SK-N-SH treated with all-trans-retinoic acid at 6 μM for 48 hours (cell line): ENCODE measurements around the gene GAA.

Source experiments
- ZFP30 ChIP-seq: fragments of 450-650 bp; formaldehyde crosslinking; IDR thresholded peaks from 2 replicates; pipeline ENCODE4 v1.5.0; 2022; ENCODE audit warnings: mild to moderate bottlenecking, moderate library complexity
- TF ChIP-seq, protein P1 (sequence below): fragments of 250-450 bp; sonication (Bioruptor Pico); IDR thresholded peaks from 2 replicates; pipeline ENCODE4 v1.5.0; 2020; ENCODE audit warnings: mild to moderate bottlenecking, moderate library complexity
- TF ChIP-seq, protein P2 (sequence below): fragments of 250-450 bp; sonication (Bioruptor Pico); IDR thresholded peaks from 2 replicates; pipeline ENCODE4 v1.5.1; 2020; ENCODE audit warnings: low read depth, mild to moderate bottlenecking, moderate library complexity
- TF ChIP-seq, protein P3 (sequence below): fragments of 250-450 bp; sonication (Bioruptor Pico); IDR thresholded peaks from 2 replicates; pipeline ENCODE4 v1.5.1; 2021; ENCODE audit warnings: mild to moderate bottlenecking, moderate library complexity

DNA sequence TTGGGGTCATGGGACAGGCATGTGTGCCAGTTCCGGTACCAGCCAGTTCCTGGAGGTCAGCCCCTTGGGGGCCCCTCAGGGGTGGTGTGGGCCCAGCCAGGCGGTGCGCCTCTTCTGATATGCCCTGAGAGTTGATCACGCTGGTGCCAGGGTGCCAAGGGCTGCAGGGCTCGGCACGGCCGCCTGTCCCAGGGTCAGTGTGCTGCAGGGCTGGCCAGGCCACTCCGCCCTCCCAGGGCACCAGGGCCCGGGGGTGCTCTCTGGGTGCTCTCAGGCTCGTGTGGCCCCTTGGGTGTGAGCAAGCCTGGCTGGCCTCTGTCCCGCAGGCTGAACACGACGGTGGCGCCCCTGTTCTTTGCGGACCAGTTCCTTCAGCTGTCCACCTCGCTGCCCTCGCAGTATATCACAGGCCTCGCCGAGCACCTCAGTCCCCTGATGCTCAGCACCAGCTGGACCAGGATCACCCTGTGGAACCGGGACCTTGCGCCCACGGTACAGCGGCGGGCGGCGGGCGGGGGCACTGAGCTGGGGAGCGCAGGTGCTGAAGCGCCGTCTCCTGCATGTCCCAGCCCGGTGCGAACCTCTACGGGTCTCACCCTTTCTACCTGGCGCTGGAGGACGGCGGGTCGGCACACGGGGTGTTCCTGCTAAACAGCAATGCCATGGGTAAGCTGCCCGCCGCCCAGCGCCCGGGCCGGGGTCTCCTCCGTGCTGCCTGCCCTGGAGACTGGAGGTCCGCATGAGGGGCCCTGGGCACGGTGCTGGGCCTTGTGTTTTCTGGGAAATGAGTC lies 6.0 kb downstream of the GAA start:
- TF ChIP-seq, protein P1, sequence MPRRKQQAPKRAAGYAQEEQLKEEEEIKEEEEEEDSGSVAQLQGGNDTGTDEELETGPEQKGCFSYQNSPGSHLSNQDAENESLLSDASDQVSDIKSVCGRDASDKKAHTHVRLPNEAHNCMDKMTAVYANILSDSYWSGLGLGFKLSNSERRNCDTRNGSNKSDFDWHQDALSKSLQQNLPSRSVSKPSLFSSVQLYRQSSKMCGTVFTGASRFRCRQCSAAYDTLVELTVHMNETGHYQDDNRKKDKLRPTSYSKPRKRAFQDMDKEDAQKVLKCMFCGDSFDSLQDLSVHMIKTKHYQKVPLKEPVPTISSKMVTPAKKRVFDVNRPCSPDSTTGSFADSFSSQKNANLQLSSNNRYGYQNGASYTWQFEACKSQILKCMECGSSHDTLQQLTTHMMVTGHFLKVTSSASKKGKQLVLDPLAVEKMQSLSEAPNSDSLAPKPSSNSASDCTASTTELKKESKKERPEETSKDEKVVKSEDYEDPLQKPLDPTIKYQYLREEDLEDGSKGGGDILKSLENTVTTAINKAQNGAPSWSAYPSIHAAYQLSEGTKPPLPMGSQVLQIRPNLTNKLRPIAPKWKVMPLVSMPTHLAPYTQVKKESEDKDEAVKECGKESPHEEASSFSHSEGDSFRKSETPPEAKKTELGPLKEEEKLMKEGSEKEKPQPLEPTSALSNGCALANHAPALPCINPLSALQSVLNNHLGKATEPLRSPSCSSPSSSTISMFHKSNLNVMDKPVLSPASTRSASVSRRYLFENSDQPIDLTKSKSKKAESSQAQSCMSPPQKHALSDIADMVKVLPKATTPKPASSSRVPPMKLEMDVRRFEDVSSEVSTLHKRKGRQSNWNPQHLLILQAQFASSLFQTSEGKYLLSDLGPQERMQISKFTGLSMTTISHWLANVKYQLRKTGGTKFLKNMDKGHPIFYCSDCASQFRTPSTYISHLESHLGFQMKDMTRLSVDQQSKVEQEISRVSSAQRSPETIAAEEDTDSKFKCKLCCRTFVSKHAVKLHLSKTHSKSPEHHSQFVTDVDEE: no peak
- TF ChIP-seq, protein P2, sequence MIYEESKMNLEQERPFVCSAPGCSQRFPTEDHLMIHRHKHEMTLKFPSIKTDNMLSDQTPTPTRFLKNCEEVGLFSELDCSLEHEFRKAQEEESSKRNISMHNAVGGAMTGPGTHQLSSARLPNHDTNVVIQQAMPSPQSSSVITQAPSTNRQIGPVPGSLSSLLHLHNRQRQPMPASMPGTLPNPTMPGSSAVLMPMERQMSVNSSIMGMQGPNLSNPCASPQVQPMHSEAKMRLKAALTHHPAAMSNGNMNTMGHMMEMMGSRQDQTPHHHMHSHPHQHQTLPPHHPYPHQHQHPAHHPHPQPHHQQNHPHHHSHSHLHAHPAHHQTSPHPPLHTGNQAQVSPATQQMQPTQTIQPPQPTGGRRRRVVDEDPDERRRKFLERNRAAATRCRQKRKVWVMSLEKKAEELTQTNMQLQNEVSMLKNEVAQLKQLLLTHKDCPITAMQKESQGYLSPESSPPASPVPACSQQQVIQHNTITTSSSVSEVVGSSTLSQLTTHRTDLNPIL (CRISPR knock-in tag): no peak
- TF ChIP-seq, protein P3, sequence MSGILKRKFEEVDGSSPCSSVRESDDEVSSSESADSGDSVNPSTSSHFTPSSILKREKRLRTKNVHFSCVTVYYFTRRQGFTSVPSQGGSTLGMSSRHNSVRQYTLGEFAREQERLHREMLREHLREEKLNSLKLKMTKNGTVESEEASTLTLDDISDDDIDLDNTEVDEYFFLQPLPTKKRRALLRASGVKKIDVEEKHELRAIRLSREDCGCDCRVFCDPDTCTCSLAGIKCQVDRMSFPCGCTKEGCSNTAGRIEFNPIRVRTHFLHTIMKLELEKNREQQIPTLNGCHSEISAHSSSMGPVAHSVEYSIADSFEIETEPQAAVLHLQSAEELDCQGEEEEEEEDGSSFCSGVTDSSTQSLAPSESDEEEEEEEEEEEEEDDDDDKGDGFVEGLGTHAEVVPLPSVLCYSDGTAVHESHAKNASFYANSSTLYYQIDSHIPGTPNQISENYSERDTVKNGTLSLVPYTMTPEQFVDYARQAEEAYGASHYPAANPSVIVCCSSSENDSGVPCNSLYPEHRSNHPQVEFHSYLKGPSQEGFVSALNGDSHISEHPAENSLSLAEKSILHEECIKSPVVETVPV (CRISPR knock-in tag): no peak
- TF ChIP-seq ZFP30 (CRISPR knock-in tag): no peak
